Gastrocnemius medialis (tissue), 4 donors: ENCODE results near the gene DPYD. TPM values are rescaled to one million over a fixed set of nuclear protein-coding genes. Genes with fewer than 3 reads are reported as not detected.

Experiments
- ATAC-seq, 2 donors: fragments of 150-250 bp; one replicate each; pipeline ENCODE4 v1.9.1; 2016
- DNase-seq, 2 donors: peaks; one replicate each; pipeline ENCODE4 v3.0.0-alpha.2; 2019
- H3K27ac ChIP-seq, 4 donors: fragments of 200-600 bp; sonication (generic); 1 replicate in 1 of 4; 2 replicates in 3 of 4; pipeline ENCODE4 v1.5.1; 2016 to 2018; ENCODE audit warnings: mild to moderate bottlenecking in 2 of 4, moderate library complexity in 1 of 4
- H3K27me3 ChIP-seq, 3 donors: fragments of 200-600 bp; sonication (generic) in 2 of 3; 1 replicate in 1 of 3; 2 replicates in 2 of 3; pipeline versions ENCODE4 v1.5.1 to v1.6.0; 2016 to 2019; ENCODE audit warnings: mild to moderate bottlenecking in 1 of 3, moderate library complexity in 1 of 3
- H3K36me3 ChIP-seq, 2 donors: fragments of 200-600 bp; sonication (generic) in 1 of 2; one replicate each; pipeline ENCODE4 v1.5.1; 2017 to 2018
- H3K4me1 ChIP-seq, 2 donors: fragments of 200-600 bp; sonication (generic) in 1 of 2; one replicate each; pipeline ENCODE4 v1.5.1; 2016 to 2017; ENCODE audit warnings: mild to moderate bottlenecking in 2 of 2
- H3K4me3 ChIP-seq, 4 donors: fragments of 200-600 bp; sonication (generic) in 3 of 4; 1 replicate in 1 of 4; 2 replicates in 3 of 4; pipeline ENCODE4 v1.5.1; 2016 to 2019; ENCODE audit warnings: mild to moderate bottlenecking in 2 of 4
- H3K9me3 ChIP-seq, 3 donors: fragments of 200-600 bp; sonication (generic) in 2 of 3; 1 replicate in 1 of 3; 2 replicates in 2 of 3; pipeline ENCODE4 v1.5.1; 2016 to 2019
- POLR2A ChIP-seq, 2 donors: fragments of 450-650 bp; IDR thresholded peaks; one replicate each; pipeline ENCODE4 v1.6.1; 2017; ENCODE audit warnings: antibody characterized with exemption in 2 of 2, mild to moderate bottlenecking in 2 of 2, moderate library complexity in 2 of 2
- in situ Hi-C, 4 donors: fragments of 200-750 bp; cut with MboI; loops; one replicate each; pipeline versions ENCODE4 v1.15.0 to v1.8.0; 2017; ENCODE audit warnings: low sequenced_read_pairs in 4 of 4
- intact Hi-C: fragments of 100-400 bp; cut with DNase I; formaldehyde crosslinking; loops from one replicate; pipeline ENCODE4 v1.15.1; 2023; ENCODE audit warnings: low total_unique reads
- total RNA-seq, 4 donors: library from RNA; depleted of rRNA; stranded (reverse); fragments of >200 nt; gene quantifications; one replicate each; pipeline versions ENCODE4 v1.1.0 to v1.2.3, GENCODE V29; 2016
- TF ChIP-seq, protein P1 (sequence below), 5 experiments: fragments of 450-650 bp in 3 of 5; fragments of 200-600 bp in 2 of 5; sonication (generic) in 2 of 5; IDR thresholded peaks in 4 of 5; conservative IDR thresholded peaks in 1 of 5; 1 replicate in 4 of 5; 2 replicates in 1 of 5; pipeline ENCODE4 v1.5.1; 2016 to 2019; ENCODE audit warnings: antibody characterized with exemption in 5 of 5, mild to moderate bottlenecking in 3 of 5, moderate library complexity in 3 of 5

The DPYD gene
- total RNA-seq, 4 donors from 2014 or later = 4.6 to 13.9 (median 9.1) TPM

DNA sequence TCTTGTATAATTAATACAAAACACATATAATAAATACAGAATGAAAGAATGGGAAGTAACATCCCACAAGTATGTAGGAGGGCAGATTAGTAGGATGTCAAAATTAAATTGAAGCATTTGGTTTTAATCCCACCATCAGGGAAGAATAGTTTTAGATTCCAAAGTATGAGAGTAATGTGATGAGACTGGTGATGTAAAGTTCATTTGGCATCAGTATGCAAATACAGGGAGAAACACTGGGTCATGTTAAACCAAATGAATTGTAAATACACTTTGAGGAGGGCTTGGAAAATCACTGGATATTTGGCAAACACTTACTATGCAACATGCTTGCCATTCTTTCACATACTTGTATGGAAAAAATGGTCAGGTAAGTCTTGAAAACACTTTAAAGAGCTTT is 358.8 kb downstream of the DPYD start:
- in situ Hi-C loops = no loop called here
- DNase-seq (no peak), ATAC-seq (no peak)
- H3K4me3 ChIP-seq = no peak overlapping the region
- no peaks in the 10 kb centered on the region for H3K9me3 ChIP-seq
- H3K27me3 ChIP-seq = no peaks in the 10 kb centered on the region
- intact Hi-C loops = no loop called here
- H3K36me3 ChIP-seq = no peaks in the 10 kb centered on the region
- no peak overlapping the region for H3K27ac ChIP-seq
- TF ChIP-seq POLR2A (IDR thresholded peaks at IDR 0.05) = no peak
- TF ChIP-seq, protein P1, sequence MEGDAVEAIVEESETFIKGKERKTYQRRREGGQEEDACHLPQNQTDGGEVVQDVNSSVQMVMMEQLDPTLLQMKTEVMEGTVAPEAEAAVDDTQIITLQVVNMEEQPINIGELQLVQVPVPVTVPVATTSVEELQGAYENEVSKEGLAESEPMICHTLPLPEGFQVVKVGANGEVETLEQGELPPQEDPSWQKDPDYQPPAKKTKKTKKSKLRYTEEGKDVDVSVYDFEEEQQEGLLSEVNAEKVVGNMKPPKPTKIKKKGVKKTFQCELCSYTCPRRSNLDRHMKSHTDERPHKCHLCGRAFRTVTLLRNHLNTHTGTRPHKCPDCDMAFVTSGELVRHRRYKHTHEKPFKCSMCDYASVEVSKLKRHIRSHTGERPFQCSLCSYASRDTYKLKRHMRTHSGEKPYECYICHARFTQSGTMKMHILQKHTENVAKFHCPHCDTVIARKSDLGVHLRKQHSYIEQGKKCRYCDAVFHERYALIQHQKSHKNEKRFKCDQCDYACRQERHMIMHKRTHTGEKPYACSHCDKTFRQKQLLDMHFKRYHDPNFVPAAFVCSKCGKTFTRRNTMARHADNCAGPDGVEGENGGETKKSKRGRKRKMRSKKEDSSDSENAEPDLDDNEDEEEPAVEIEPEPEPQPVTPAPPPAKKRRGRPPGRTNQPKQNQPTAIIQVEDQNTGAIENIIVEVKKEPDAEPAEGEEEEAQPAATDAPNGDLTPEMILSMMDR (IDR thresholded peaks at IDR 0.05 in 4 of 5, conservative IDR thresholded peaks at IDR 0.05 in 1 of 5) = no peak
- H3K4me1 ChIP-seq = no peaks in the 10 kb centered on the region

DNA sequence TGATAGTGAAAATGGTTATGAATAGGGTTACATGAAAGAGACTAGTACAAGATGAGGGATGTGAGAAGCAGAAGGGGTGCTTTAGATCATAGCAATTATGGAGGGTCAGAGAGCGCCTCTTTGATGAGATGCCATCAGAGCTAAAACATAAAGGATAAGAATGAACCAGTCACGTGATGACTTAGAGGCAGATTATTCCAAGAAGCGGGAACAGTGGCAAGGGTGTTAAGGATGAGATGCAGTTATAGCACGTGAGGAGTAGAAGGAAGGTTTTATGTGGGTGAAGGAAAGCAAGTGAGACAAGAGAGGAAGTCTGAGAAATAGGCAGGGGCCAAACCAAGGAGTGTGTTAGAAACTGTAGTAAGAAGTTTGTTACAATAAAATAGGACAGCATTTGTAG is 360.1 kb downstream of the DPYD start:
- ATAC-seq (no peak), DNase-seq (no peak)
- H3K36me3 ChIP-seq = no peaks in the 10 kb centered on the region
- H3K27me3 ChIP-seq = no peaks in the 10 kb centered on the region
- H3K4me1 ChIP-seq = no peaks in the 10 kb centered on the region
- intact Hi-C loops = no loop called here
- H3K27ac ChIP-seq = no peak overlapping the region
- no peaks in the 10 kb centered on the region for H3K9me3 ChIP-seq
- no peak overlapping the region for H3K4me3 ChIP-seq
- in situ Hi-C loops = no loop called here
- TF ChIP-seq, protein P1 (IDR thresholded peaks at IDR 0.05 in 4 of 5, conservative IDR thresholded peaks at IDR 0.05 in 1 of 5) = no peak
- no peak for TF ChIP-seq POLR2A (IDR thresholded peaks at IDR 0.05)

DNA sequence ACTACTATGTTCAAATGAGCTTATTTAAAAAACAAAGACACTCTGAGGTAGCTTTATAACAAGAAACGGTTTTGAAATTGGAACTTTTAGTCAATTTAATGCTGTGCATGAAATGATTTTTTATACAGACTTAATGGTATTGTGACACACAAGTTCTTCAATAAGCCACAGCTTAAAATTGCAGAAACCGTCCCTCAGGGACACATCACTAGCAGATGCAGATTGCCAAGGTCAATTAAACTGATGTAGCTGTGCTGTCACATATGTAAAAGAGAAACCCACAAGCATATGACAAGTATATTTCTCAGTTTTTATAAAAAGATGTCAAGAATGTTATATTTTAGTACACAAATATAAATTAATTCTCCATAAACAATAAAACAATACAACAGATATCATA is 366.9 kb downstream of the DPYD start:
- no peaks in the 10 kb centered on the region for H3K36me3 ChIP-seq
- H3K9me3 ChIP-seq = no peaks in the 10 kb centered on the region
- ATAC-seq (no peak), DNase-seq (no peak)
- no peaks in the 10 kb centered on the region for H3K27me3 ChIP-seq
- H3K4me1 ChIP-seq = no peaks in the 10 kb centered on the region
- H3K4me3 ChIP-seq = no peak overlapping the region
- in situ Hi-C loops (no loop called here), intact Hi-C loops (no loop called here)
- no peak overlapping the region for H3K27ac ChIP-seq
- TF ChIP-seq, protein P1 (IDR thresholded peaks at IDR 0.05 in 4 of 5, conservative IDR thresholded peaks at IDR 0.05 in 1 of 5) = no peak
- TF ChIP-seq POLR2A (IDR thresholded peaks at IDR 0.05) = no peak

- Histone ChIP-seq H3K36me3 (peaks cover 0 to 7% of the 10 kb centered on the region in 2 donors), H3K27me3 (no peaks in the 10 kb centered on the region), H3K9me3 (no peaks in the 10 kb centered on the region), H3K4me1 (no peaks in the 10 kb centered on the region), H3K27ac (no peak overlapping the region), H3K4me3 (no peak overlapping the region)
- no peak for DNase-seq
- TF ChIP-seq, protein P1 (IDR thresholded peaks at IDR 0.05 in 4 of 5, conservative IDR thresholded peaks at IDR 0.05 in 1 of 5) = no peak
- no peak for TF ChIP-seq POLR2A (IDR thresholded peaks at IDR 0.05)
- no peak for ATAC-seq
- in situ Hi-C loops = no loop called here
- intact Hi-C loops = no loop called here
Measured at GRCh38 chr1:97551113-97551512, 369.7 kb downstream of the DPYD start.

- no peak for DNase-seq
- in situ Hi-C loops = no loop called here
Measured at GRCh38 chr1:97545446-97545845, 375.4 kb downstream of the DPYD start.

More at GRCh38 chr1:97545446-97545845, 375.4 kb downstream of the DPYD start:
- intact Hi-C loops = no loop called here
- no peaks in the 10 kb centered on the region for H3K4me1 ChIP-seq
- H3K27me3 ChIP-seq = no peaks in the 10 kb centered on the region
- H3K9me3 ChIP-seq = no peaks in the 10 kb centered on the region
- TF ChIP-seq POLR2A (IDR thresholded peaks at IDR 0.05) = no peak
- TF ChIP-seq, protein P1 (IDR thresholded peaks at IDR 0.05 in 4 of 5, conservative IDR thresholded peaks at IDR 0.05 in 1 of 5) = no peak
- H3K27ac ChIP-seq = no peak overlapping the region
- peaks cover 0 to 7% of the 10 kb centered on the region in 2 donors for H3K36me3 ChIP-seq
- no peak overlapping the region for H3K4me3 ChIP-seq
- no peak for ATAC-seq
